GM21723 (cell line): Measurements from ENCODE around the gene WDR87.
"Not testable (repeated sequence)": the region's sequence is repeated elsewhere in the genome, so short reads cannot be mapped to it uniquely, and the experiment has no call there.

Experiments
- ATAC-seq: cut with Tn5 transposase; IDR thresholded peaks from one replicate; pipeline ENCODE4 v1.9.1; 2021; ENCODE audit warnings: mild to moderate bottlenecking, moderate library complexity; ENCODE audit not compliant: unreplicated experiment

Gene WDR87

DNA sequence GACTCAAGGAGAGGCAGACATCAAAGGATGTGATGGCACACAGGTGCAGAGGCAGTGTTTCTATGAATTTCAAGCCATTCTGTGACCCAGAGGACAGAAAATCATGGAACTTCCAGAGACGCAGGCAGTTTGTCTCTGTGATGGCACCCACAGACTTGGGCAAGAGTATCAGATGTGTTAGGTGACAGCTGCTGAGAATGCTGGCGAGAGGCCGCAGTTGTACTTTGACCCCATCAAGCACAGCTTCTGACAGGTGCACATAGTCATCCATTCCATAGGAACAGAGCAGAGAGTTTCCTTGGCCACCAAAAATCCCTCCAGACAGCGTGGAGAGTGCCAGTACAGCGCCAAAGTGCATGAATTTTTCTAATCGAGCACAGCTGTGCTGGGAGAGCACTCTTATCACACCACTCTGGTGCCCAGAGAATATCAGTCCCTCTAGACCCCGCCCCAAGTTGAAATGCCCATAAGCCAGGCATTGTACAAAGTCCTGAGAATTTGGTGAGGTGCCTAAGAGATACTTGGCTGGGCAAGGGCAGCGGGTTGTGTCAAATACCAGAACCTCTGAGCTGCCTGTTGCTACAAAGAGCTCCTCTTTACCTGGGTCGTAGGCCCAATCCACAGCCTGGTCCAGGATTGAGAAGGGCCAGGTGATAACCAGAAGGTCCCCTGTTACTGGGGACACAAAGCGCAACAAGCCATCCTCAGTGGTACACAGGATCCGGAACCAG, 12.4 kb downstream of the WDR87 start:
- ATAC-seq = no peak

- ATAC-seq = no peak
These were observed 19.8 kb downstream of the WDR87 start for GRCh38 chr19:37886571-37886970.

- ATAC-seq = no peak
These were observed 21.0 kb downstream of the WDR87 start for GRCh38 chr19:37885392-37885791.

GRCh38 chr19:37877147-37877546, 29.2 kb downstream of the WDR87 start:
- no peak for ATAC-seq

GRCh38 chr19:37876032-37876431, 30.4 kb downstream of the WDR87 start:
- ATAC-seq = no peak

GRCh38 chr19:37874784-37875183, 31.6 kb downstream of the WDR87 start:
- ATAC-seq = no peak

DNA sequence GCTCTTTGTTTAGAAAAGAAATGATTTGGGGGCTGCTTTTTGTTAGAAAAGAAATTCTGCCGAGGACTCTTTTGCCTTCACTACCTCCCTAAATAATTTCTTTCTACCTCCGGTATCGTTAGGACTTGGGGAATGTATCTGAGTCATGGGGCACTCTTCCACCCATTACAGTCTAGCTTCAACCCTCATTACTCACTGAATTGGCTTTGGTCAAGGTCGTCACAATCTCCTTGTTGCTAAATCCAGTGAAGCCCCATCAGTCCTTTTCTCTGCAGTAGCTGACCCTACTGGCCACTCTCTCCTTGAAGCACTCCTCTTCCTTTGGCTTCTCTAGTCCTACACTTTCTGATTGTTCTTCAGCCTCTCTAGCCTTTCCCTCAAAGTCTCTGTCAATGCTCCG, 34.0 kb downstream of the WDR87 start:
- no peak for ATAC-seq

DNA sequence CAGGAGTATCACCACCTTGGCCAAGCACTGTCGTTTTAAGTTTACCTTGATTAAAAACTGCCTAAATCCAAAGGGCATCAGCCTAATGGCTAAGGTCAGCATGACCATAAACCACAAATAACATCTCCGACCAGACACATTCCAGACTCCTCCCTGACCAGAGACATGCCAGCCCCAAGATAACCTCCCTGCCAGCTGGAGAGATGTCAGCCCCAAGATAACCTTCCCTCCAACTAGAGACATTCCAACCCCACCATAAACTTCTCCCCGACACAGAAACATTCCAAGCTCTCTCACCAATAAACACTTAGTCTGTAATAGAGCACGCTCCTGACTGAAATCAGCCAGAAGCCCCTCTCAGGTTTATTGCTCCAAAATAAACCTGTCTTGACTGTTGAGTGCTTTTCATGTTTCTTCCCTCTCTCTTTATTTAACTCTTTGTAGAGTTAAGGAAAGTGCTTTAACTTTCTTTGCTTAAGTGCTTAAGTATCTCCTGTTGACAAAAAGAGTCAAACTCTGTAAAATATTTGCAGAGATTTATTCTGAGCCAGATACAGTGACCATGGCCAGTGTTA, 36.5 kb downstream of the WDR87 start:
- ATAC-seq = no peak

- ATAC-seq = no peak
These were observed 38.6 kb downstream of the WDR87 start for GRCh38 chr19:37867831-37868230.

- ATAC-seq = not testable (repeated sequence)
These were observed 40.5 kb downstream of the WDR87 start for GRCh38 chr19:37865930-37866329.

DNA sequence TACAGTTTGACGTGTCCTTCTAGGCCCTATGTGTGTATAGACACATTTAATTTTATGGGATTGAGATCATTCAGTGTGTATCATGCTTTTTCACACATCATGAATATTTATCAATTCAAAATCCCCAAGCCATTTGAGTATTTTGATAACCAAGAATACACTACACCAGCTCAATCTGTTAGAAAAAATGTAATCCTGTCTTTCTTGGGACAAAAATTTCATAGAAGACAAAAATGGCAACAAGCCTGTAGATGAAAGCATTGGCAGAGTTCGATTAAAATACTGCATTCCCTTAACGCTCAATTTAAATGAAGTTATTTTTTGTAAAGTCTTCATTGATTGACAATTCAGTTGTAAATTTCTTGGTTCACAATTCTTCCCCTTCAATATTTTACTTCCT, 41.9 kb downstream of the WDR87 start:
- no peak for ATAC-seq

GRCh38 chr19:37855098-37855497, 51.3 kb downstream of the WDR87 start:
- no peak for ATAC-seq

DNA sequence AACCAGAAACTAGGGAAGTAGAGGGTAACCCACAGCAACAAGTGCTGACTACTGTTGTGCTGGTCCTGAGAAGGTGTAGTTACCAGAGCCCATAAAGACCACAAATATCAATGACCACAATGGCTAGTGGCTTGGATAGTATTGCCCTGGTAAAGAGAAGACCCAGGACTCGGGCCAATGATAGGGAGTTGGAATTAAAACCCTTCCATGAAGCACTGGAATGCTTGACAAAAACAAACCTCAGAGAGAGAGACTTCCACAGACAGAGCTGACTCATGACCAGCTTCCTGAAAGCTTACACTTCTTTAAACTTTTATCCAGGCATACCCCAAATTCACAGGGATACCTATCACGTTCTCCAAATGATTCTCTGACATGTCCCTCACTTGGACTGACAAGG, 60.5 kb downstream of the WDR87 start:
- no peak for ATAC-seq
